Pons (tissue), 1 donor: ENCODE results near the gene FRRS1L.

ENCODE experiments used
- DNase-seq: peaks from one replicate; pipeline ENCODE4 v3.0.0-alpha.2; 2016; ENCODE audit warnings: low spot score

FRRS1L gene

DNA sequence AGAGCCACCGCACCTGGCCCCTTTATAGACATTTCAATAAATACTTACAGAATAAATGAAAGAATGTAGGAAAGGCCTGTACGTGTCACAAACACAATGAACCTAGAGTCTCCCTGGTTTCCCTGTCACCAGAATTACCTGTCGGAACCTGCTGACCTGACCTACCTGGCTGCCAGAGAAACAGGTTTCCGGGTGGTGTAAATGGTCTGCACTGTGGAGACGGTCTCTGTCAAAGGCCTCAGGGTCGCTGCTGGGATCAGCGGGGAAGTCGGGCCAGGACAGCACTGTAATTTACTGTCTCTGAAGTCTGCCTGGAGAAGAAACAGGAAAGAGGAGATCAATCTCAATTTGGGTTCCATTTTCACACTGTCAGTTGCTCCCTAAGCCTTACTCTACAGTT is 9.3 kb upstream of the FRRS1L start:
- no peak for DNase-seq

DNA sequence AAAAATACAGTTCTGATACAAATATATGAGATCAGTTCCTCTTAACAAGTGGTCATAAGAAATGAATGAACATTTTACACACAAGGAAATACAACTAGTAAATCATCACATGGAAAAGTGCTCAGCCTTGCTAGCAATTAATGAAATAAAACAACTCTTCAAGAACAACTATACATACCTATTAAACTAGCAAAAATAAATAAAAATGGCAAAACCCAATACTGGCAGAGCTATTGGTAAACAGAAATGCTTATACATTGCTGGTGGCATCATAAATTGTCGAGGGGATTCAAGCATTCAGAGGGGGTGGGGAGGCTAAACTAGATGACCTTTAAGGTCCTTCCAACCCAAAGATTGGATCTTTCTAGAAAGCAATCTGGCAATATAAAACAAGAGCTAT is 5.9 kb upstream of the FRRS1L start:
- no peak for DNase-seq

DNA sequence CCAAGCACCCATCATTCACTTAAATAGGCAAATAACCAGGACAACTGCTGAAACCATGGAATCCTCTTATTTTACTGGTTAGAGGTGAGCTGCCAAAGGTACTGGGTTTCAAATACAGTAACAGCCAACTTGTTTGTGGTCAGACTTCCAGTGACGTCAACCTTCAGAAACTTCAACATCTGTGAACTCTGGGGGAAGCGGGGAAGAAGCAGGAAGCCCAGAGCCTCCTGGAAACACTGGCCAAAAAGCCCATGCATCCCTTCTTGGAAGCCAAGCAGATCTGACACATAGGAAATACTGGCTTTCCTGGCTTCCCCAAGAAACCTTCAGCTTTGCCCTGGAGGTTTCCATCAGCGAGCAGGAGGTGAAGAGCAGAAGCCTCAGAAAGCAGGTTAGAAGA is 4.9 kb upstream of the FRRS1L start:
- DNase-seq, result no peak

DNA sequence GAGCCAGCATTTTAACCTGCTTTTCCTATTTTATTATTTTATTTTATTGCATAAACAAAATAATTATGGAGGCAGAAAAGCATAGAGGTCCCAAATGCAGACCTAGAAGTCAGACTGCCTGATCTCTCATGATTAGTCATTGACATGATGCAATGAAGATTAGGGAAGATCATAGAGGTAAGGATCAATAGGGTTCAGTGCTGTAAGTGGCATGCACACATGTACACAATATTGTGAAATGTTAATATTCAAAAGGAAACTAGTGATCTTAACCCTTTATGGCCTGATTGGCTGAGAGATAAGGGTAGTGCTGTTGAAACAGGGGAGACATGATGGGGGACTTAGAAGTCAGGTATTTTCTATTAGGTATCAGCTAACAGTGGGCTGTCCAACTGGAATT is 1.1 kb upstream of the FRRS1L start:
- no peak for DNase-seq

DNA sequence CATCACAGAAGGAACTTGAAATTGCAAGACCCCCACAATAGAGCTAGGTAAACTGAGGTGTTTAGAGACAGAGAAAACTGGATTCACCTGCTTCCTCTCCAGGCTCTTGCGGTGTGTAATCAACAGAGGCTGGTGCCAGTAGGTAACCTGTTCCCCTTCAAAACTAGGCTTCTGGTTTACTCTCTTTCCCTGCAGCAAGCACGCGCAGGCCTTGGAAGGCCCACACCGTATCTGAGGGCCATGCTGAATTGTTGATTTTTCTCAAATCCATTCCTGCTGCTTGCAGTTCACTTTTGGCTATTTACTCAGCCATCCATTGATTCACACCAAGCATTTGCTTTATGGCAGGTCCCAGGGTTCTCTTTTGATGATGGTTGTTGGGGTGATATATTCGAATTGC is 667 bp upstream of the FRRS1L start:
- no peak for DNase-seq

DNA sequence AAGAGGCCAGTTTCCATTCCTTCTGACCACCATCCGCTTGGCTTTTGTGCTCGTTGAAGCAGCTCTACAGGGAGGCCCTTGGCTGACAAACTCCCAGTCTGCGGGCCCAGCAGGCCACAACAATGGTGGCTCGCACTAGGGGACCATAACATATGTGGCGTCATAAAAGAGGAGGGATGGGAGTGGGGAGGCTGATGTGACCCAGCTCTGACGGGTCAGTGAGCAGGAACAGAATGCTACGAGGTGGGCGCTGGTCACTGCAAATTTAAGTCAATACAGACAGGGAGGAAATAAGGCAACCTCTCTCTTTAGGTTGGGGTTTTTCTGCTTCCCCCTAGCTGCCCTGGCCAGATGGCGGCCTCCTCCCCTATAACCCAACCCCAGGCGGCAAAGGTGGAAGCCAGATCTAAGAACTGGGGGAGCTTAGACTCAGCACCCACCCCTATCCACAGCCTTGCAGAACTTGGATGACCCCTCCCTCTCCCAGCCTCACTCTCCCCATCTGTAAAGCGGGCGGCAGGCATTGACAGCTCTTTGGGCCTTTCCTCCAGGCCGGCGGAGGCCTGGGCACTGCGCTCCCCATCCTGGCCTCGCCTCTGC is 778 bp downstream of the FRRS1L start:
- no peak for DNase-seq

DNA sequence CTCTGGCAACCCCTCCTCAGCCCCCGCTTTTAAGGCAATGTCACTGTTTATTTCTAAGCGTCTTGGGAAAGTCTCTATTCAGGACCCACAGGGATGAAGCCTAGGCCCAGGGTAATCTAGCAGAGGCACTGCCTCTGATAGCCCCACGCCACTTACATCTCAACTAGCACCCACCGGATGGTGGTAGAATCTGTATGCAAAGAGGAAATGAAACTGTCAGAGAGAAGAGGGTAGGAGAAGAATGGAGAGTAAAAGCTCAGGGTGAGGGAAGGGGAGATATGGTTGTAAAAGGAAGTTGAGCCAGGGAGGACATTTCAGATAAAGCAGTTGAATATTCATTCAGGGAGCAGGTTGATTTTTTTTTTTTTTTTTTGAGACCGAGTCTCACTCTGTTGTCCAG is 3.0 kb downstream of the FRRS1L start:
- DNase-seq, result no peak

DNA sequence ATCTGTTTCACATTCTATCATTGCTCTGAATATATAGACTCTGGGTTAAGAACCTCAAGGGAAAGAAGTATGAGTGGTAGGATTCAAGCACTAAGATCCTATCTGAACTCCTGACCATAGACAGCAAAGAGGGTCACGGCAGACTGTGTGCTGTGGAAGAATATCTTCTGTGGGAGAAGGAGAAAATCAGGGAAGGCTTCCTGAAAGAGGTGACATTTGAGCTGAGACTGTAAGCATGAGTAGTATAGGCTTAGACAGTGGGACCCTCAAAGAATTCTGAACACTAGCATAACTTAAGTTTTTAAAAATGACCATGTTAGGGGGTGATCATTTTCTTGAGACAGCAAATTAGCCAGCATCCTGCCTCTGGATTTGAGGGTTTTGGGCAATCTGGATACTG is 3.9 kb downstream of the FRRS1L start:
- DNase-seq, result no peak

DNA sequence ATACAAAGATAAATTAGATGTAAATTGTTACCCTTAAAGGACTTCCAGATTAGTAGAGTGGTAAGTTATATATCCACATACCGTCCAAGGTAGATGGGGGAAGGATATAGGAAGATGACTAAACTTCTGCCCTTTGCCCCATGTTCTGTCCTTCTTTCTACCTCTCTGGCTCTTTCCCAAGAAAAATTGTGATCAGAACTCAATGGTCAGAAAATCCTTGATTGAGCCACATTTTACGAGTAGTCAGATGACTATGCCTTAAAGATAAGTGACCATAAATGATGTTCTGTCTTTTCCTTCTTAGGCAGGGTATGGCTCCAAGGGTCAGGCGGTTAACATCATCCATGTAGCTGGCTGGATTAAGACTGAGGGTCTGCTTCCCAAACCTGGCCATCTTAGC is 4.4 kb downstream of the FRRS1L start:
- no peak for DNase-seq

DNA sequence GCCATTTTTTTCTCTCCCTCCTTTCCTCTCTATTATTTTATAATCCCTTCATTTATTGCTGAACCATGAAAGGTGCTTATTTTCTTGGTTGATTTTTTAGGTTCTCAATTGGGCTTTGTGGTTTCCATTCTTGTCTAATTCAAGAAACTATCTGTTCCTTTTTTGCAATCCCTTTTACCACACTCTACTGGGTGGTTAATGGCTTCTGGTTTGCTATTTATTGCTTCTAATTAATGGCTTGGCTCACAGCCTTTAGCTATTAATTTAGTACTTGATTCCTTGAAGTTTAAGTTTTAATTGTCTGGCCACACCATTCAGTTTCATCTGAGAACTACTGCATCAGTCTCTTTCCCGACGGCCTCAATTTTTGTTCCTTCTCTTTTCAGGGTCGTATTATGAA is 5.6 kb downstream of the FRRS1L start:
- no peak for DNase-seq

DNA sequence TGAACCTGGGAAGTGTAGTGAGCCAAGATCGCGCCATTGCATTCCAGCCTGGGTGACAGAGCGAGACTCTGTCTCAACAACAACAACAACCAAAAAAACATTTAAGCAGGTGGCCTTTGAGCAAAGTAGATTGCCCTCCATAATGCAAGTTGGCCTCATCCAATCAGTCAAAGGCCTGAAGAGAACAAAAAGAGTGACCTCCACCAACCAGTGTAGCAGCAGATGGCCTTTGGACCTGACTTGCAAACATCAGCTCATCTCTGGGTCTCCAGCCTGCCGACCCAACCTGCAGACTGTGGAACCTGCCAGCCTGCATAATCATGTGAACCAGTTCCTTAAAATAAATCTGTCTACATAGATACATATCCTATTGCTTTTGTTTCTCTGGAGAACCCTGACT is 7.5 kb downstream of the FRRS1L start:
- no peak for DNase-seq

DNA sequence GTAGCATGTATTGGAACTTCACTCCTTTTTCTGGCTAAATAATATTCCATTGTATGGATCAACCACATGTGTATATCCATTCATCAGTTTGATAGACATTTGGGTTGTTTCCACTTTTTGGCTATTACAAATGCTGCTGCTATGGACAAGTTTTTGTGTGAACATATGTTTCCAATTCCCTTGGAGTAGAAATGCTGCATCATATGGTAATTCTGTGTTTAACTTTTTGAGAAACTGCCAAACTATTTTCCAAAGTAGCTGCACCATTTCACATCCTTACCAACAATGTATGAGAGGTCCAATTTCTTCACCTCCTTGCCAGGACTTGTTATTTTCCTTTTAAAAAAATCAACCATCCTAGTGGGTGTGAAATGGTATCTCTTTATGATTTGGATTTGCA is 8.4 kb downstream of the FRRS1L start:
- DNase-seq, result no peak

DNA sequence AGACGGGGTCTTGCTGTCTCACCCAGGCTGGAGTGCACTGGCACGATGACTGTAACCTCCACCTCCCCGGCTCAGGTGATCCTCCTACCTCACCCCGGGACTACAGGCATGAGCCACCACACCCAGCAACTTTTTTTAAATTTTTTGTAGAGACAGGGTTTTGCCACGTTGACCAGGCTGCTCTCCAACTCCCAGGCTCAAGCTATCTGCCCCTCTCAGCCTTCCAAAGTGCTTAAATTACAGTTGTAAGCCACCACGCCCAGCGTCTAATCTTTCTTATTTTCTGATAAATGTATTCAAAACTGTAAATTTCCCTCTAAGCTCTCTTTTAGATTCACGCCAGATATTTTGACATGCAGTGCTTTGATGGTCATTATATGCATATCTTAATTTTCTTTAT is 10.3 kb downstream of the FRRS1L start:
- DNase-seq, result no peak

DNA sequence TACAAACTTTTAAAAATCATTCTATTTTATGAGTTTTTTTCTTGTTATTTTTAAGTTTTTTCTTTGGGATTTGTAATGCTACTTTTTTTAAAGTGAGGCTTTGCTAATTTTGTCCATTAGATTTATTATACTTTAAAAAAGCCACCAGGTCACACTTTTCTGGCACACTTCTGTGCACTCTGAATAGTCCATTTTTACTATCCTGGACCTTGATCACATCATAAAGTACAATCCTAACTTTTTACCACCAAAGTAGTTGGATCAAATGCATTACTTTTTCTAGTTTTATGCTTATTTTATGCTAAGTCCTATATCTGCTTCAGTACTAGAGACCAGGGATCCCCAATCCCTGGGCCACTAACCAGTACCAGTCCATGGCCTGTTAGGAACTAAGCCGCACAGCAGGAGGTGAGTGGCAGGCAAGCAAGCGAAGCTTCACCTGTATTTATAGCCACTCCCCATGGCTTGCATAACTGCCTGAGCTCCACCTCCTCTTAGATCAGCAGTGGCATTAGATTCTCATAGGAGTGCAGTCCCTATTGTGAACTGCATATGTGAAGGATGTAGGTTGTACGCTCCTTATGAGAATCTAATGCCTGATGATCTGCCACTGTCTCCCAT is 16.0 kb downstream of the FRRS1L start:
- no peak for DNase-seq

DNA sequence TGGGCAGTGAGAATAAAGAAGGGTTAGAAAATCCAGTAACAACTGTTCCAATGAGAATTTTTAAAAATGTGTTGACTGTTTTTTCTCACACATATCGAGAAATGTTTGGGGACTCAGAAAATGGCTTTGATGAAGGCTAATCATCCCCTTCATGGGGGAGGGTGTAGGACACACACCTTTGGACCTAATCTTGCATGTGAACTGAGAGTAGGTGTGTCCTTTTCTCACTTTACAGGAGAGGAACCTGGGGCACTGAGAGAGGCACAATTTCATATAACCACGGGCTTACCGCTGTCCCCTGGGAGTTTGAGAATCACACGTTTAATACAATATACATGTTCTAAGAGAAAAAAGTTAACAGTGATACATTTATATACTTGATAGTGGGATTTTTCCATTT is 17.3 kb downstream of the FRRS1L start:
- DNase-seq, result no peak

DNA sequence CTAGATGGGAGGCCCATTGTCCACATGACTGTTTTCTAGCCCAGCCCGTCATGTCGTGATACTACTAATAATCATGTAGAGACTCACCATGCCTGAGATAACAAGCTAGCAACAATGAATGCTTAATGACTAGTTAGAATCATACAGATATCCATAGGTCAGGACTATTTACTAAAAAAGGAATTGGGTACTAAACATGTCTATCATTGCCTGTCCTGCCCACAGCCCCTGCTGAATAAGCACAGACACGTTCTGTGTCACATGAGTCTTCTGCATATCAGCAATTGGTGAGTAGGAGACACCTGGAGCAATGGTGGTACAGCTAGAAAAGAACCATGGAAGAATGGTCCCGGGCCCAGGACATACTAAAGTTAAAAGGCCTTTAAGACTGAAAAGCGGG is 18.0 kb downstream of the FRRS1L start:
- DNase-seq, result no peak

DNA sequence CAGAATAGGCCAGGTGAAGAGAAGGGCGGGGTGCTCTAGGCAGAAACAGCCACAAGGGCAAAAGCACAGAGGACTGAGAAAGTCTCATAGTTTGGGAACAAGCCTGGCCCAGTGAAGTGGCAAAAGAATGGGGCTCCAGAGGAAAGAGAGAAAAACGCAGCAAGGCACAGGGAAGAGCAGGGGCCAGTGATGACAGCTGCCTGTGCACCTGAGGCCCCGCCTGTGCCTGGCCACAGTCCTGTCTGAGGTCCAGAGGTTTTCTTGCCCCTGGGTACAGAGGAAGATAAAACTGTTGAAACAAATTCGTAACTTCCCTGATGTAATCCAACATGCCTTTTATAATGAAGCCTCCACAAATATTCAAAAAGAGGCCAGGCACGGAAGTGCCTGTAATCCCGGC is 22.0 kb downstream of the FRRS1L start:
- no peak for DNase-seq

DNA sequence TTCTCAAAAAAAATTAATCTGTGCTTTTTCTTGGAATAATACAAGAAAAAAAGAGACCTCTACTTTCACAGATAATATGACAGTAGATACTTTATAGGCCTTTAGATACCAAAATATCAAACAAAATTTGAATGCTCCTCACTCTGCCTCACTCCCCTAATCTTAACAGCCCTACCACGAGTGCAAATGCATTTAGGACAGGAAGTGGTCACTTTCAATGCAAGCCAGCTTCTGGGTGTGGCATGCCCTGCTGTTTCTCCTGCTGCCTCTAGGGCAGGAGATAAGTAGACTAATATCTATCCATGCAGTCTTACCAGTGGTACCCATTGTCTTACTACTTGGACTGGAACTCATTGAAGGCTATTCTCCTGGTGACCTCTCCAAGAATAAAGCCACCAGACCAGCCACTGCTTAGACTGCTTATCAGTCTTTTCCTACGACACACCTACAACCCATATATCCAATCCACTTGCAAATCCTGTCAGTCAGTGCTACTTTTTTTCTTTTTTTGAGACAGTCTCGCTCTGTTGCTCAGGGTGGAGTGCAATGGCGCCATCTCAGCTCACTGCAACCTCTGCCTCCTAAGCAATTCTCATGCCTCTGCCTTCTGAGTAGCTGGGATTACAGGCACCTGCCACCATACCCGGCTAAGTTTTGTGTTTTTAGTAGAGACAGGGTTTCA is 23.0 kb downstream of the FRRS1L start:
- DNase-seq, result no peak

DNA sequence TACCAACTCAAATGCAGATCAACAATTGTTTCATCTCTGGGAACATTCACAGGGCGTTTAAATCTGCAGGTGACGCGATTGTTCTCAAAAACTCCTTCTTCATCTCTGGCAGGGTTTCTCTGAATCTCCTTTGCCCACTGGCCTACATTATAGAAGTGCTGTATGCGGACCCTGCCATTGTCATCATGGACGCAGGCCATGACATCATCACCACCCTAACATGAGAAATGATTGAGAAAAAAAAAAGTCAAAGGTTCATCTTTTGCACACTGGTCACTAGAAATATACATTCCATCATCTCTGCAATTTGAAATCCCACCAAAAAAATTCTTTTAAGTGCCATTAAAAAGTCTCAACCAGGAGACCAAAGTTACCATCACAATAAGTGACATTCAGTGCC is 25.7 kb downstream of the FRRS1L start:
- no peak for DNase-seq

DNA sequence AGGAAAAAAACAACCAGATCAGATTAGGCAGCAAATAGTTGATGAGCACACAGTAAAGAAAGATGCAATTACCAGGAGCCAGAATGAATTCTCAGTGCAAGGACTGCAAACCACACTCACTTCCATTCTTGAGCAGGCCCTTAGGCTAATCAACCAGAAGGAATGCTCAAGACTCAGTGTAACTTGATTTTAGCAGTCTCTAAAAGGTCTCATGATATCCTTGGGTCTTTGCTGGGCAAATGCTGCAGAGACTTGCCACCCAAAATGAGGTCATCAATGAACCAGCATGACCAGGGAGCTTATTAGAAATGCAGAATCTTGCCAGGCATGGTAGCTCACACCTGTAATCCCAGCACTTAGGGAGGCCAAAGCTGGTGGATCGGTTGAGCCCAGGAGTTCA is 27.2 kb downstream of the FRRS1L start:
- no peak for DNase-seq

DNA sequence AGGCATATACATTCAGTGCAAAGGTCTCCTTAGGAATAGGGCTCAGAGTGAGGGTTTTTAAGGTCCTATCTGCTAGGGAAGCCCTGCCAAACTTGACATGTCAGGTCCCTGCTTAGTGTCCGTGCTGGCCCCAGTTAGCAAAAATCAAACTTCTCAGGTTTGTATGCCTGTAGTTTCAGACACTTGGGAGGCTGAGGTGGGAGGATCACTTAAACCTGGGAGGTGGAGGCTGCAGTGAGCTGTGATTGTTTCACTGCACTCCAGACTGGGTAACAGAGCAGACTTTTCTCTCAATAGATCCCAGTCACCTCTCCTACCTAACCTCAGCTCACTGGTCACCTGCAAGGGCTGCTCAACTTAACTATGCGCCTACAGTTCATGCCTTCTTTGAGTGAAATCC is 28.6 kb downstream of the FRRS1L start:
- no peak for DNase-seq

DNA sequence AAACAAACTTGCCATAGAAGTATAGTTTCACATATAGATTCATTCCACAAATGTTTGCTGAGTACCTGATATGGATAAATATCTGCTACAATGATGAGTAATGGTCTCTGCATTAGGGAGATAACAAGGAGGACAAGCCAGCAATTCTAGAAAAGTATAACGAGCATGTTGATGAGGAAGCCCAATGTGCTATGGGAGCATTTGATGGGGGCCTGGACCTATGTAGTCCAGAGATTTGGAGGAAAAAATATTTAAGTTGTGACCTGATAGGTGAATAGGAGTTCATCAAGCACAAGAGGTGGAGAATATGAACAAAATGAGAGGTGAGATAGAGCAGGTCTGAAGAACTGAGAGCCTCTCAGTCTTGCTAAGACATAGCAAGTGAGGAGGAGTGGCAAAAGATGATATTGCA is 32.9 kb downstream of the FRRS1L start:
- no peak for DNase-seq

DNA sequence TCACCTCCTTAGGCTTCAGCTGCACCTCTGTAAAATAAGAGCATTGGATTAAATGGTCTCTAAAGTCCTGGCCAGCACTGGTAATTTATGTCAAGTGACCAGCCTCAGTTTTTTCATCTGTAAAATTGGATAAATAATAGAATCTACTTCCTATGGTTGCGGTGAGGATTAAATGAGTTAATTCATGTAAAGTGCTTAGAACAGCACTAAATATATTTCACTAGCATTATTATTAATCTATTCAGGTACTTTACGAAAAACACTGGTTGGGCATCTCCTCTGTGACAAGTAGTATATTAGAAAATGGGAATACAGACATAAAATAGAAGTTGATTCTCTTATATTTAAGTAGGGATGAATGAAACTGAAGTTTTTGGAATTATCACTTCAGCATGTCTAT is 33.5 kb downstream of the FRRS1L start:
- no peak for DNase-seq

DNA sequence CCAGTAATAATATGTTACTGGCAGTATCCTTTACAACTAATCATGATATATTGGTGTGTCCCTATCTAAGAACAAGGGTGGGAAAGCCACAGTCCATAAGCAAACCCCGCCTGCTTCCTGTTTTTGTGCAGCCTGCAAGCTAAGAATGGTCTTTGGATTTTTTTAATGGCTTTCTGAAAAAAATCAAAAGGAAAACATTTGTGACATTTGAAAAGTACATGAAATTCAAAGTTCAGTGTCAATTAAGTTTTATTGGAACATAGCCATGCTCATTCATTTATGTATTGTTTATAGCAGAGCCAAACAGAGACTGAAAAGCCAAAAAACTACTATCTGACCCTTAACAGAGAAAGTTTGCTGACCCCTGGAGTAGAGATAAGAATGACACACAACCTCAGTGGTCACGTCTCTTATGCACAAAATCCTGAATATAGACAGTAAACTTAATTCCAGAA is 34.5 kb downstream of the FRRS1L start:
- no peak for DNase-seq
